ENCODE results near the gene GPBAR1.

GPBAR1 gene

GRCh38 chr2:218244665-218245064 is 16.1 kb upstream of the GPBAR1 start:
- DNase-seq: peak in 1 of 2 experiments; percentile 12

DNA sequence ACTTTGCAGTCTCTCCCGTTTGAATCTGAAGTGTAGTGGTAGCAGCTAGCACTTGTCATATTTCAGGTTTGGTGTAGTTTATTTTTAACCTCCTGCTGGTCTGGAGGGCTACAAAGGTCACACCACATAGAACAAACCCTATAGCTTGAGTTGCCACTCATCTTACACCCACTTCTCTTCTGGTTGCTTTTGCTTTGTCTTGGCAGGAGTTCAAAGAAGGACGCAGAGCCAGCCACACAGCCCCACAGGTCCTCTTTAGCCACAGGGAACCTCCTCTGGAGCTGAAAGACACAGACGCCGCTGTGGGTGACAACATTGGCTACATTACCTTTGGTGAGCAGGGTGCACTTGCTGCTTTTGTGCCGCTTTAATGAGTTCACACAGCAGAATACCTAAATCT is 15.6 kb upstream of the GPBAR1 start:
- DNase-seq: peak in 1 of 2 experiments; percentile 17

DNA sequence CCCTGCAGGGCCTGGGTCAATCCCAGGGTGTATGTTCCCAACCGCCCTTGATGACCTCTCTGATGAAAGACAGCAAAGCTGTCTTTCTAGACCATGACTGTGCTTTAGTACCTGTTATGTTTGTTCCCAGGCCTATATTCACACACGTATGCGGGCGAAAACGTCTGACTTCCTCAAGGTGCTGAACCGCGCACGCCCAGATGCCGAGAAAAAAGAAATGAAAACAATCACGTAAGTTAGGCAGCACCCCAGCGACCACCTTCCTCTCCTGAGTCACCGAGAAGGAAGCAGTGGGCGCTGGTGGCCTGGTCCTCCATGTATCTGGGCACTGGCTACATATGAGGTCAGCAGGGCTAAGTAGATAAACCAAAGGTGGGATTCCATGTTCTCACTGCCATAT is 11.1 kb upstream of the GPBAR1 start:
- peak in 1 of 2 experiments; percentile 7 for DNase-seq

DNA sequence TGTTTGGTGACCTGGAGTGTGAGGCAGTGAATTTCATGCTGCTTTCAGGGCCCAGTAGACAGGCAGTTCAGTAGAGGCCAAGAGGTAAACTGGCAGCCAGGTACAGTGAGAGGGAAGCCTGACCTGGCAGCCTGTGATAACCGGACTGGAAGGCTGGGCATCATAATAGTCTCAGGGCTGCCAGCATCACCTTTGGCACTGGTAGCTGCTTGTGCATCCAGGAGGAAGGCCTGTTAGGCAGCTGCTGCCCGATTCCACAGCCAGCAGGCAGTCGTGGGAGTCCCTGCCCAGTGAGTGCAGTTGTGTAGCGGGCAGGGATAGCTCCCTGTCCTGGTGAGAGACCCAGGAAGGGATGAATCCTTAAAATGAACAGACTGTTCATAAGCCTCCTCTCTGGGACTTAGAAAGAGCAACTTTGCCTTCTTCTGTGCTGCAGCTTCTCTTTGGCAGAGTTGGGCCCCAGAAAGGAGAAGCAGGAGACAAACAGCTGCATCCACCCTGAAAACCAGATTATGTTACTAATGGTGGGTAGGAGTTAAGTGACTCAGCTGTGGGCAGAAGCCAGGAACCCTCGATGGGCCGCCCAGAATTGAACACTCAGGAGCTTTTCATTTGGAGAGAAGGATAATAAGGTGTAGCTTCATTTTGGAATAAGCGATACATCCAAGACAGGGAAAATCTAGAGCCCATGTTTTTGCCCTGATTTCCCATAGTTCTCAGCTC is 8.1 kb upstream of the GPBAR1 start:
- DNase-seq: no peak

DNA sequence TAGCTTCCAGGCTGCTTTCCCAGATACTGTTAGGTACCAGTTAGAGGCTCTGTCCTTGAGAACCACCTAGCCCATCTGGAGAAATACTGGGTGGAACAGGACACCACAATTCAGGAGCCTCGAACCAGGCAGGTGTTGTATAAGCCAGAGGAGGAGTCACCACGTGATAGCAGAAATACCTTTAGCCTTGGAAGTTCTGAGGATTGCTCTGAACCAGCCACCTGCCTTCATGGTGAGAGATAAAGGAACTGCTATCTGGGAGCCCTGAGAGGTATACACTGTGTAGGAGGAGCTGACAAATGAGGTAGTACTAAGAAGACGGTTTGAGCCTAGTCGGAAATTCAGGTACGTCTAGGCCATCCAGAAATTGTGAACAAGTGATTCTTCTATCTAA is 7.6 kb upstream of the GPBAR1 start:
- DNase-seq: no peak

- no peak for DNase-seq
These were observed 5.4 kb upstream of the GPBAR1 start for GRCh38 chr2:218255446-218255845.

GRCh38 chr2:218256612-218257350 is 4.0 kb upstream of the GPBAR1 start:
- no peak for DNase-seq

DNA sequence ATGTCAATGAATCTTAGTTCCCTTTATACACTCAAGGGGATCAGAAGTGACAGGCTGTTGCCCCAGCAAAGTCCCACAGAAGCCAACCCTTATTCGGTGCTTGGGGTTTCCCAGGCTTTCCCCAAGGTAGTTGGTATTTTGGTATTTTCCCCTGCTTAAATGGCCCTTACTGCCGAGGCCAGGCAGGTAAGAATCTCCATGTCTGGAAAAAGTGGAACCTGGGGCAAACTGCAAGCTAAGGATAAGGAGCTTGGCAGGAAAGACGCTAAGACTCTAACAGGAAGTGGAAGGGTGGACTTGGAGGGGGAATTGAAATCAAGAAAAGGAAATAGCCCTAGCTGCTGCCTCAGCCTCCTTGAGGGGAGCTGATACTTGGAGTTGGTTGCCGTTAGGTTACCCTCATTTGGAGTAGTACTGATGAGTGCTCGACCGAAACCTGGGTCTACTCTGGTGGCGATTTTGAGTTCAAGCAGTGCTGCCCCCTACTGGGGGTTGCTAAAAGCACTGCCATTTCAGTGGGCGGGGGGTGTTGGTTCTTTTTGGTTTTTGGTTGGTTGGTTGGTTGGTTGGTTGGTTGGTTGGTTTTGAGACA is 3.3 kb upstream of the GPBAR1 start:
- DNase-seq: peak; percentile 84 to 87

GRCh38 chr2:218259099-218259961 is 1.5 kb upstream of the GPBAR1 start:
- DNase-seq: no peak

- no peak for DNase-seq
These were observed 649 bp upstream of the GPBAR1 start for GRCh38 chr2:218260166-218260565.

DNA sequence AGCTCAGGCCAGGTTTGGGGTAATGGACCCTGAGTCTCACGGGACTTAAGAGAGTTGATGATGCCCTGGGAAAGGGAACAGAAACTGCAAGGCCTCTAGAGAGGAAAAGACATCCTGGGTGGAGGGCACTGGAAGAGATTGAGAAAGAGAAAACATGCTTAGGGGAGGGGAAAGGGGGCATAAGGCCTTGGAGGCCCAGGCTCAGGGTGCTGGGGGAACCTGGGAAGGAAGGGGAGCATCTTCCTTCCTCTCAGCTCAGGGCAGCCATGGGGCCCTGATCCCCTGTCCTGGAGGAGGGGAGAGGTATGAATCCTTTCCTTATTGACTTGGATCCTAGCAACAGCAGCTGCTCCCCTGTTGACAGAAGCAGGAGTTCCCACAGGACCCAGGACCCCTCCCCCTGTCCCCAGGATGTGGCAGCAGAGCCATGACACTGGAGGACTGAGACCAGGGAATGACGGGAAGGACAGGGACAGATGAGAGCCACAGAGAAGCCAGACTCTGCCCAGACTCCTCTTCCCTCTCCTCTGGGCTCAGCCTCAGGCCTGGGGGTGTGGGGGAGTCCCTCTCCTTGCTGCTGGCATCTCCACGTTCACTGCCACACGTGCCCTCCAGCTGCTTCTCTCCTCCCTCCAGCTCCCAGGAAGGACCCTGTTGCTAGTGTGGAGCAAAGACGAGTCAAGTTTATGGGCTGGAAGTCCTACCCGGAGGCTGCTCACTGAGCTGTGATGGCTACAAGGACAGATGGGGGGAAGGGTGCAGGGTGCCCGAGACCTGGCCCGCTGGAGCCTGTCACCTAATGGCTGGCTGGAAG is 815 bp downstream of the GPBAR1 start:
- no peak for DNase-seq

GRCh38 chr2:218262237-218262600 is 1.4 kb downstream of the GPBAR1 start:
- no peak for DNase-seq

GRCh38 chr2:218262631-218263586 is 2.1 kb downstream of the GPBAR1 start:
- DNase-seq: no peak

DNA sequence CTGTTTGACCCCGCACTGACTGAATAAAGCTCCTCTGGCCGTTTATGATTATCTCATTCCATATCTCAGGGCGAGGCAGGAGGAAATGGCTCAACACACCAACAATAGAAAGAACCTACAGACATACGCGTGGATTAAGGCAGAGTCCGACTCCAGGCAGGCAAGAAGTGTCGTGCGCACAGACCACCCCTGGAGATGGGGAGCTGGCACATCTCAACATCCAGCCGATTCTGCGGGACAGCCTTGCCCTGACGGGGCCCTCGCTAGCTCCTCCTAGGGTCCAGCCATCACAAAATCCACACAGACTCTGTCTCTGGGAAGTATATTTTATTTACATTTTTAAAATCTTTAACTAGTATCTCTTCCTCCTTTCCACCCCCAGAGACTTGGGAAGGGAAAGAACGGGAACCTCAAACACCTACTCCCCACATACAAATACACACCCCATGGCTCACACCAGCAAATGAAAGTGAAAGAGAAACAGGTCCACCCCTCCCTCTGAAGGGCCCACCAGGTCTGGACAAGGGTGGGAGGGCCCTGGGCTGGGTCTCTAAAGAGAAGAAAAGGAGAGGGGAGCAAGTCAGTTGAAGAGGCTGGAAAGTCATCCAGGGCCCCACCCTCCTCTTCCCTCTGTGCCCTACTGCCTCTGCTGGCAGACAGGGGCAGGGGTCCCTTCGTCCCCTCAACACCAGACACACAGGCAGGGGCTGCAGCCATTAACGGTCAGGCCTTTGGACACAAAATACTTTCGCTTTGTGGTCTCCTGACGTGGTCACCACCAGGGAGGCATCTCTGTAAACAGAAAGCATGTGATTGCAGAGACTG is 3.2 kb downstream of the GPBAR1 start:
- DNase-seq: no peak

DNA sequence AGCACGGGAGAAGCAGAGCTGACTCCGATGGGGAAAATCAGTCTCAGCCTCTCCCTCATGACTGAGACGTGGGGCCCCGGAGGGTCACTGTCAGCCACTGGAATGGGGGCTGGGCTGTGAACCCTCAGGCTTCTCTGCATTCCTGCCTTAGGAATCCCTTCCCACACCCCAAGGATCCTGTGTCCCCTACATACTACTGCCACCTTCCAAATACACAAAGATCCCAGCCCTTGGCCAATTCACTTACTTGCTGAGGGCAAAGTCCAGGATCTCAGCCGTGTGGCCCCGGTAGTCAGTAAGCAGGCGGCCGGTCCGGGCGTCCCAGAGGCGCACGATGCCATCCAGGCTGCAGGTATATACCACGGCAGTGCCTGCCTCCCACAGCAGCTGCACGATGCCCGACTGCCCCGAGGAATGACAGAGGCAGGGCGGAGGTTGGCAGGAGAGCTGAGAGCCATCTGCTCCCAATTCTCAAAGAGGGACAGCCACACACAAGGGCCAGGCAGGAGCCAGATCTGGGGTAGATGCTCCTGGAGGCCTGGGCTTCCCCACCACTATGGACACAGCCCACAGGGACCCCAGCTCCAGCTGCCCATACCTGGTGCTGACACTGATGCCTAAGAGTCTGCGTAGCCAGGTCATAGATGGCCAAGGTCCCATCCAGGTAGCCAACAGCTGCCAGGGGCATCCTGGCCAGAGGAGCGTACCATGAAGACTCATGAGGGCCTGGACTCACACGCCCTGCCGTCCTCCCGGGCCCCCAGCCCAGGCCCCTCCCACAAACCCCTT is 4.2 kb downstream of the GPBAR1 start:
- DNase-seq: no peak

- DNase-seq: no peak
These were observed 4.8 kb downstream of the GPBAR1 start for GRCh38 chr2:218265626-218266025.

- no peak for DNase-seq
These were observed 5.6 kb downstream of the GPBAR1 start for GRCh38 chr2:218266316-218266979.

GRCh38 chr2:218267259-218267658 is 6.4 kb downstream of the GPBAR1 start:
- DNase-seq: no peak

All from activated T-cell treated with anti-CD3 and anti-CD28 coated beads, Interleukin-2, amount 50 U/mL, for 48 hours (primary cell).